ENCODE data around the gene CLEC3B.

DNA sequence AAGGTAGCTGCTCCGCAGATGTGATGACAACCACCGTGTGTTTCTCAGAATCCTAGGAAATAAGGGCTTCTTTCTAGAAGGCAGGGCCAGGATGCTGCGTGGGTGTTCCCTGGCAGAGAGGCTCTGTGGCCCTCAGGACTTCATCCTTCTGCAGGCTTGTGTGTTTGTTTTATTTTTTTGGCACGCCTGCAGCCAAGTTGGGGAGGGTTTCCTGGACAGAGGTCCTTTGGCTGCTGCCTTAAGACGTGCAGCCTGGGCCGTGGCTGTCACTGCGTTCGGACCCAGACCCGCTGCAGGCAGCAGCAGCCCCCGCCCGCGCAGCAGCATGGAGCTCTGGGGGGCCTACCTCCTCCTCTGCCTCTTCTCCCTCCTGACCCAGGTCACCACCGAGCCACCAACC is at the start of gene CLEC3B:
- TF ChIP-seq EZH2phosphoT487 (IDR thresholded peaks at IDR 0.05; ENCODE audit: borderline replicate concordance), result no peak
- TF ChIP-seq, protein P1, sequence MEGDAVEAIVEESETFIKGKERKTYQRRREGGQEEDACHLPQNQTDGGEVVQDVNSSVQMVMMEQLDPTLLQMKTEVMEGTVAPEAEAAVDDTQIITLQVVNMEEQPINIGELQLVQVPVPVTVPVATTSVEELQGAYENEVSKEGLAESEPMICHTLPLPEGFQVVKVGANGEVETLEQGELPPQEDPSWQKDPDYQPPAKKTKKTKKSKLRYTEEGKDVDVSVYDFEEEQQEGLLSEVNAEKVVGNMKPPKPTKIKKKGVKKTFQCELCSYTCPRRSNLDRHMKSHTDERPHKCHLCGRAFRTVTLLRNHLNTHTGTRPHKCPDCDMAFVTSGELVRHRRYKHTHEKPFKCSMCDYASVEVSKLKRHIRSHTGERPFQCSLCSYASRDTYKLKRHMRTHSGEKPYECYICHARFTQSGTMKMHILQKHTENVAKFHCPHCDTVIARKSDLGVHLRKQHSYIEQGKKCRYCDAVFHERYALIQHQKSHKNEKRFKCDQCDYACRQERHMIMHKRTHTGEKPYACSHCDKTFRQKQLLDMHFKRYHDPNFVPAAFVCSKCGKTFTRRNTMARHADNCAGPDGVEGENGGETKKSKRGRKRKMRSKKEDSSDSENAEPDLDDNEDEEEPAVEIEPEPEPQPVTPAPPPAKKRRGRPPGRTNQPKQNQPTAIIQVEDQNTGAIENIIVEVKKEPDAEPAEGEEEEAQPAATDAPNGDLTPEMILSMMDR (conservative IDR thresholded peaks at IDR 0.05; ENCODE audit: low read length), result no peak

Measured in Loucy (cell line).